Pancreas (tissue), 10 donors: Measurements from ENCODE around the gene RBM7. TPM values are rescaled to one million over a fixed set of nuclear protein-coding genes. Genes with fewer than 3 reads are reported as not detected.

Source experiments
- ATAC-seq, 4 donors: fragments of 200-7000 bp; cut with Tn5 transposase; one replicate each; pipeline versions ENCODE4 v1.8.0 to v1.9.1; 2020; ENCODE audit warnings: mild to moderate bottlenecking in 4 of 4, moderate library complexity in 4 of 4
- DNase-seq, 6 donors: peaks; one replicate each; pipeline ENCODE4 v3.0.0-alpha.2; 2020
- FAIRE-seq: peaks from 2 replicates; lab custom pipeline; 2012; peaks lifted over from hg19 to GRCh38; lab: Jason Lieb, UNC
- H3K27ac ChIP-seq, 4 donors: fragments of 200-600 bp; sonication (generic); 1 replicate in 3 of 4; 2 replicates in 1 of 4; pipeline versions ENCODE4 v1.5.0 to v1.8.0; 2020
- H3K27me3 ChIP-seq, 4 donors: fragments of 200-600 bp; one replicate each; pipeline ENCODE4 v1.8.0; 2021
- H3K36me3 ChIP-seq, 3 donors: fragments of 200-600 bp; sonication (generic) in 1 of 3; one replicate each; pipeline versions ENCODE4 v1.5.0 to v1.8.0; 2020 to 2021
- H3K4me1 ChIP-seq, 3 donors: fragments of 200-600 bp; one replicate each; pipeline ENCODE4 v1.8.0; 2021
- H3K4me3 ChIP-seq, 4 donors: fragments of 200-600 bp; sonication (generic) in 2 of 4; one replicate each; pipeline versions ENCODE4 v1.5.0 to v1.8.0; 2020 to 2021
- H3K9me3 ChIP-seq, 4 donors: fragments of 200-600 bp; one replicate each; pipeline ENCODE4 v1.8.0; 2021
- CTCF ChIP-seq, 4 donors: fragments of 200-600 bp; sonication (generic) in 3 of 4; IDR thresholded peaks; one replicate each; pipeline versions ENCODE4 v1.5.0 to v1.8.0; 2021; ENCODE audit warnings: antibody characterized with exemption in 4 of 4
- WGBS, 2 donors: extraction: QIAGEN DNeasy Blood & Tissue Kit; methylation state at CpG; one replicate each; pipeline ENCODE4 v1.1.7; 2013; 5-methylcytosine and 5-hydroxymethylcytosine counted together
- intact Hi-C, 3 donors: fragments of 100-400 bp; cut with DNase I; formaldehyde crosslinking; loops; one replicate each; pipeline versions ENCODE4 v1.11.1 to v1.14.2; 2022
- polyA plus RNA-seq, 2 donors: library from polyadenylated mRNA; stranded (reverse); fragments of 200-250 nt; gene quantifications; one replicate each; pipeline ENCODE4 v1.2.3, GENCODE V29; 2013
- total RNA-seq, 6 donors: library from RNA; stranded (reverse); fragmentation: NEBNext Ultra II Directional in 4 of 6; extraction: Animal tissue kit (Norgen Biotek cat#: 25700) in 4 of 6; gene quantifications; one replicate each; pipeline versions ENCODE4 v1.2.1 to v1.2.4, GENCODE V29; 2021 to 2023
- donor health status: healthy with polysubstance abuse.
- donor health status: DM: no; HTN: no; CAD: no; lungs with moderate emphysema.
- donor health status: DM: no; HTN: no; CAD: no.
- donor health status: control.
- donor health status: control.
- donor health status: Bipolar disorder and iron deficiency.
- donor health status: DM: yes; HTN: yes; CAD: no.
- donor health status: DM: no; HTN: no; CAD: no.
- donor health status: DM: no; HTN: no; CAD: no.
- donor health status: DM: yes; HTN: yes; CAD: no.

Gene RBM7
- total and polyA plus RNA-seq, 8 donors, result 3.8 to 16.4 (median 10.3) TPM

DNA sequence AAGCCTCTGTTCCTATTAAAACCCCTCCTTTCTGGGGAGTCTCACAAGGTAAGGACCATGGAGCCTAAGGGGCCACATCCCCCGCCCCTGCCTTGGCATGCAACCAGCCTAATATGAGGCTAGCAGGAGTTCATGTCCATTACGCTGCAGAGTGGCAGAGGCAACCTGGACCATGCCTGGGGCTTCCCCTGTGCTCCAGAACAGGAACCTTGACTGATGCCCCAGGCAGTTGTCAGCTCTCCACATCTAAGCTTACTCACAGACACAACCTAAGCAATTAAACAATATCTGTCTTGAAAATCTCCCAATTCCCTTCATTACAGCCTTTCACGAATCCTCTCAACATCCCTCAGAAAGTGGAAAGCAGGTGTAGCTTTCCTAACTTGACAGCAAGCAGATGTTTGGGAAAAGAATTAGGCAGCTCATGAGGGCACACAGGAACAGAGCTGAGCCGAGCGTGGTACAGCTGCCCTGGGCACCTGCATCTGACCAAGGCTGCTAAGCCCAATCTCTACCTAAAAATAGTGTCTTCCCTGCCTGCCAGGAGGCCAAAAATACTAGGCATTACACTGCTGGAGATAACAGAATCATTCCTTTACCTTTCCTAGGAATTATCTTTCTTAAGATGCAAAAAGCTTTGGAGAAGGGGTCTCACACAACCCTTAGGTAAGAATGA is 20.9 kb upstream of the RBM7 start:
- FAIRE-seq (no peak), ATAC-seq (no peak), DNase-seq (no peak)
- Histone ChIP-seq H3K4me1 (no peaks in the 10 kb centered on the region), H3K36me3 (no peaks in the 10 kb centered on the region), H3K9me3 (no peaks in the 10 kb centered on the region), H3K27ac (no peak overlapping the region), H3K27me3 (no peaks in the 10 kb centered on the region), H3K4me3 (no peak overlapping the region)
- intact Hi-C loops, result no loop called here
- TF ChIP-seq CTCF (IDR thresholded peaks at IDR 0.05), result no peak
- WGBS, 2 donors, result 71 to 79% methylated on average over 5 of the region's 5 CpGs

DNA sequence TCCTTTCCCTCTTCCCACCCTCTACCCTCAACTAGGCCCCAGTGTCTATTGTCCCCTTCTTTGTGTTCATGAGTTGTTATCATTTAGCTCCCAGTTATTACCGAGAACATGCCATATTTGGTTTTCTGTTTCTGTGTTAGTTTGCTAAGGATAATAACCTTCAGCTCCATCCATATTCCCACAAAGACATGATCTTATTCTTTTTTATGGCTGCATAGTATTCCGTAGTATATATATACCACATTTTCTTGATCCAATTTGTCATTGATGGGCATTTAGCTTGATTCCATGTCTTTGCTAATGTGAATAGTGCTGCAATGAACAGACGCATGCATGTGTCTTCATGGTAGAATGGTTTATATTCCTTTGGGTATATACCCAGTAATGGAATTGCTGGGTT is 18.0 kb upstream of the RBM7 start:
- 58 to 96% methylated on average over 3 of the region's 3 CpGs for WGBS, 2 donors
- H3K27ac ChIP-seq, result no peak overlapping the region
- no peaks in the 10 kb centered on the region for H3K36me3 ChIP-seq
- DNase-seq (no peak), ATAC-seq (no peak), FAIRE-seq (no peak)
- no peaks in the 10 kb centered on the region for H3K27me3 ChIP-seq
- no peak for TF ChIP-seq CTCF (IDR thresholded peaks at IDR 0.05)
- intact Hi-C loops, result no loop called here
- no peaks in the 10 kb centered on the region for H3K9me3 ChIP-seq
- H3K4me1 ChIP-seq, result no peaks in the 10 kb centered on the region
- no peak overlapping the region for H3K4me3 ChIP-seq

DNA sequence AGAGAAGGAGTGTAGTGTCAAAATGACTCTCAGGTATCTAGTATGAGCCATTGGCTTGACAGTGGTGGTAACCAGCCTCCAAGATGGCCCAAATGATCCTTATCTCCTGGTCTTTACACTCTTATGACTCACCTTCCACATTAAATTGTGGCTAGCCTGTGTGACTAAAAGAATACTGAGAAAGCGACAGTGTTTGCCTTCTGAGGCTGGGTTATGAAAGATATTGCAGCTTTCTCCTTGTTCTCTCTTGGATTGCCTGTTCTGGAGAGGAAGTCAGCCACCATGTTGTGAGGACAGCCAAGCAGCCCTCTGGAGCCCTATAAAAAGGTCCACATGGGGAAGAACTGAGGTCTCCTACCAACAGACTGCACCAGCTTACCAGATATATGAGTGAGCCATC is 16.0 kb upstream of the RBM7 start:
- H3K27ac ChIP-seq, result no peak overlapping the region
- H3K9me3 ChIP-seq, result no peaks in the 10 kb centered on the region
- H3K4me3 ChIP-seq, result no peak overlapping the region
- no peaks in the 10 kb centered on the region for H3K36me3 ChIP-seq
- ATAC-seq (no peak), DNase-seq (no peak), FAIRE-seq (no peak)
- intact Hi-C loops, result no loop called here
- H3K27me3 ChIP-seq, result no peaks in the 10 kb centered on the region
- whole genome bisulfite sequencing, 2 donors, result 91 to 97% methylated on average over 1 of the region's 1 CpG
- no peaks in the 10 kb centered on the region for H3K4me1 ChIP-seq
- TF ChIP-seq CTCF (IDR thresholded peaks at IDR 0.05), result no peak

GRCh38 chr11:114386131-114386530 is 14.3 kb upstream of the RBM7 start:
- no peak overlapping the region for H3K4me3 ChIP-seq
- intact Hi-C loops, result no loop called here
- no peaks in the 10 kb centered on the region for H3K36me3 ChIP-seq
- no peak overlapping the region for H3K27ac ChIP-seq
- FAIRE-seq (no peak), ATAC-seq (no peak), DNase-seq (no peak)
- no peaks in the 10 kb centered on the region for H3K27me3 ChIP-seq
- H3K4me1 ChIP-seq, result no peaks in the 10 kb centered on the region
- no peaks in the 10 kb centered on the region for H3K9me3 ChIP-seq
- no peak for TF ChIP-seq CTCF (IDR thresholded peaks at IDR 0.05)
- WGBS, 2 donors, result 33 to 49% methylated on average over 2 of the region's 2 CpGs

DNA sequence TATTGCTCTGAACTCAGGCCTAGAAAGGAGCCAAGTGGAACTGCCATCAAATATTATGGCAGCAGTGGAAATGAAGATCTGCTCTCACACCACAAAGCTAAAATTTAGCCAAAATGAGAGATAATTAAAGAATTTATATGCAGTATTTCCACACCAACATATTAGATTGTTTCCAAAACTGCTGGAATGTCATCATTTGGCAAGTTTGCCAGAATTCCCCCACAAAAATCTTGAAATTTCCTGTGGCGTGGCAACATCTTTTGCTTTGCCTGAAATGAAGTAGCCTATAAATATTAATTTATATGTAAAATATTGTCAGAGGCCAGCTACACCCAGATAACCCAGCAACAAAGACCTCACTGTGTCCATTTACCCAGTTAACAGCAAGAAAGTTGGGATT is 13.9 kb upstream of the RBM7 start:
- H3K36me3 ChIP-seq, result no peaks in the 10 kb centered on the region
- intact Hi-C loops, result no loop called here
- H3K27me3 ChIP-seq, result no peaks in the 10 kb centered on the region
- 81 to 92% methylated on average over 1 of the region's 1 CpG for WGBS, 2 donors
- no peak for TF ChIP-seq CTCF (IDR thresholded peaks at IDR 0.05)
- no peak overlapping the region for H3K27ac ChIP-seq
- no peak overlapping the region for H3K4me3 ChIP-seq
- no peaks in the 10 kb centered on the region for H3K9me3 ChIP-seq
- no peak for ATAC-seq
- DNase-seq, result no peak
- H3K4me1 ChIP-seq, result no peaks in the 10 kb centered on the region
- FAIRE-seq, result no peak
